ENCODE results near the gene SLC28A2.
"Not testable (repeated sequence)": the region's sequence is repeated elsewhere in the genome, so short reads cannot be mapped to it uniquely, and the experiment has no call there.

The SLC28A2 gene

GRCh38 chr15:45251888-45252287 lies at the start of gene SLC28A2:
TSS of gene SLC28A2 (plus strand) at chr15:45252234. CDS start at chr15:45253216, 982 bp downstream.
- no peak for DNase-seq

- DNase-seq, result no peak
These were observed 48.9 kb upstream of the SLC28A2 start for GRCh38 chr15:45203182-45203581.

GRCh38 chr15:45205192-45205591 lies 46.8 kb upstream of the SLC28A2 start:
- DNase-seq, result peak; percentile 61

- DNase-seq, result no peak
These were observed 39.5 kb upstream of the SLC28A2 start for GRCh38 chr15:45212493-45212892.

GRCh38 chr15:45221053-45221599 lies 30.9 kb upstream of the SLC28A2 start:
- DNase-seq, result no peak

- no peak for DNase-seq
These were observed 30.1 kb upstream of the SLC28A2 start for GRCh38 chr15:45221967-45222366.

- DNase-seq, result no peak
These were observed 27.3 kb upstream of the SLC28A2 start for GRCh38 chr15:45224621-45225217.

- DNase-seq, result no peak
These were observed 26.3 kb upstream of the SLC28A2 start for GRCh38 chr15:45225506-45226273.

- no peak for DNase-seq
These were observed 23.1 kb upstream of the SLC28A2 start for GRCh38 chr15:45228931-45229330.

- no peak for DNase-seq
These were observed 21.6 kb upstream of the SLC28A2 start for GRCh38 chr15:45230245-45230965.

GRCh38 chr15:45231132-45231531 lies 20.9 kb upstream of the SLC28A2 start:
- DNase-seq, result no peak

- DNase-seq, result no peak
These were observed 20.0 kb upstream of the SLC28A2 start for GRCh38 chr15:45231864-45232562.

GRCh38 chr15:45234562-45235235 lies 17.3 kb upstream of the SLC28A2 start:
- no peak for DNase-seq

- DNase-seq, result not testable (repeated sequence)
These were observed 15.2 kb upstream of the SLC28A2 start for GRCh38 chr15:45236806-45237205.

- no peak for DNase-seq
These were observed 9.7 kb upstream of the SLC28A2 start for GRCh38 chr15:45242289-45242688.

- DNase-seq, result no peak
These were observed 2.8 kb upstream of the SLC28A2 start for GRCh38 chr15:45249125-45249780.

GRCh38 chr15:45253330-45253729 lies 1.3 kb downstream of the SLC28A2 start:
- no peak for DNase-seq

GRCh38 chr15:45254405-45254804 lies 2.4 kb downstream of the SLC28A2 start:
- DNase-seq, result no peak

- not testable (repeated sequence) for DNase-seq
These were observed 2.8 kb downstream of the SLC28A2 start for GRCh38 chr15:45254824-45255223.

GRCh38 chr15:45259796-45260195 lies 7.8 kb downstream of the SLC28A2 start:
- no peak for DNase-seq

GRCh38 chr15:45262906-45263461 lies 10.9 kb downstream of the SLC28A2 start:
- DNase-seq, result no peak
